PC-3 (cell line): Measurements from ENCODE around the gene ASF1A.

Experiments
- EZH2 ChIP-seq: fragments of 300-600 bp; sonication (generic); IDR thresholded peaks from one replicate; pipeline ENCODE4 v1.6.1; 2017; ENCODE audit warnings: antibody characterized with exemption, mild to moderate bottlenecking, low read length; ENCODE audit not compliant: unreplicated experiment
- TF ChIP-seq, protein P1 (sequence below): fragments of 300-600 bp; sonication (generic); conservative IDR thresholded peaks from 2 replicates; pipeline ENCODE4 v1.5.1; 2017; ENCODE audit warnings: antibody characterized with exemption, low read depth, mild to moderate bottlenecking, low read length

DNA sequence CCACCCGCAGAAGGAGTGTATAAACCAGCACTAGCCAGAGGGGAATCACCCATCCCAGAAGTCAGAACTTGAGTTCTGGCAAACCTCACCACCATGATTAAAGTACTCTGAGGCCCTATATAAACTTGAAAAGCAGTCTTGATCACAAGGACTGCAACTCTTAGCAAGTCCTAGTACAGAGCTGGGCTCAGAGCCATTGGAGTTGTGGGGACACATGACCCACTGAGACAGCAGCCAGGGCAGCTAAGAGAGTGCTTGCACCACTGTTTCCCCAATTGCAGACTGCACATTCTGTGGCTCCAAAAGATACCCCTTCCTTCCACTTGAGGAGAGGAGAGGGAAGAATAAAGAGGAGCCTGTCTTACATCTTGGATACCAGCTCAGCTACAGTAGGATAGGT lies 45.7 kb downstream of the ASF1A start:
- TF ChIP-seq, protein P1, sequence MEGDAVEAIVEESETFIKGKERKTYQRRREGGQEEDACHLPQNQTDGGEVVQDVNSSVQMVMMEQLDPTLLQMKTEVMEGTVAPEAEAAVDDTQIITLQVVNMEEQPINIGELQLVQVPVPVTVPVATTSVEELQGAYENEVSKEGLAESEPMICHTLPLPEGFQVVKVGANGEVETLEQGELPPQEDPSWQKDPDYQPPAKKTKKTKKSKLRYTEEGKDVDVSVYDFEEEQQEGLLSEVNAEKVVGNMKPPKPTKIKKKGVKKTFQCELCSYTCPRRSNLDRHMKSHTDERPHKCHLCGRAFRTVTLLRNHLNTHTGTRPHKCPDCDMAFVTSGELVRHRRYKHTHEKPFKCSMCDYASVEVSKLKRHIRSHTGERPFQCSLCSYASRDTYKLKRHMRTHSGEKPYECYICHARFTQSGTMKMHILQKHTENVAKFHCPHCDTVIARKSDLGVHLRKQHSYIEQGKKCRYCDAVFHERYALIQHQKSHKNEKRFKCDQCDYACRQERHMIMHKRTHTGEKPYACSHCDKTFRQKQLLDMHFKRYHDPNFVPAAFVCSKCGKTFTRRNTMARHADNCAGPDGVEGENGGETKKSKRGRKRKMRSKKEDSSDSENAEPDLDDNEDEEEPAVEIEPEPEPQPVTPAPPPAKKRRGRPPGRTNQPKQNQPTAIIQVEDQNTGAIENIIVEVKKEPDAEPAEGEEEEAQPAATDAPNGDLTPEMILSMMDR: no peak
- no peak for TF ChIP-seq EZH2
